Natural killer cell (primary cell): ENCODE results near the gene NOX4. TPM values are rescaled to one million over a fixed set of nuclear protein-coding genes. Genes with fewer than 3 reads are reported as not detected.
"Not testable (repeated sequence)": the region's sequence is repeated elsewhere in the genome, so short reads cannot be mapped to it uniquely, and the experiment has no call there.

Experiments used
- ATAC-seq, 3 donors: fragments of 150-1000 bp in 2 of 3; fragments of 200-7000 bp in 1 of 3; cut with Tn5 transposase; 1 replicate in 1 of 3; 2 replicates in 2 of 3; pipeline ENCODE4 v1.10.0; 2021; ENCODE audit warnings: mild to moderate bottlenecking in 2 of 3, moderate library complexity in 2 of 3
- DNase-seq, 2 donors: peaks; one replicate each; pipeline versions ENCODE4 v3.0.0 to v3.0.0-alpha.2; 2013 to 2021; ENCODE audit warnings: mixed read lengths in 1 of 2
- H3K27ac ChIP-seq: one replicate; pipeline ENCODE4 v1.5.1; 2013; ENCODE audit warnings: mild to moderate bottlenecking, low read length
- H3K27me3 ChIP-seq: one replicate; pipeline ENCODE4 v1.6.1; 2013; ENCODE audit warnings: low read length; ENCODE audit not compliant: control insufficient read depth, insufficient read depth
- H3K36me3 ChIP-seq: one replicate; pipeline ENCODE4 v1.6.1; 2013; ENCODE audit warnings: low read length; ENCODE audit not compliant: control insufficient read depth, insufficient read depth
- H3K4me1 ChIP-seq: one replicate; pipeline ENCODE4 v1.6.1; 2013; ENCODE audit warnings: low read length; ENCODE audit not compliant: control insufficient read depth, insufficient read depth
- H3K4me3 ChIP-seq: one replicate; pipeline ENCODE4 v1.5.1; 2013; ENCODE audit warnings: low read length
- H3K9me3 ChIP-seq: one replicate; pipeline ENCODE4 v1.6.1; 2013; ENCODE audit warnings: low read length; ENCODE audit not compliant: control insufficient read depth, insufficient read depth
- H3K27ac Mint-ChIP-seq, 2 donors: one replicate each; pipeline ENCODE4 v1.8.0; 2022; ENCODE audit warnings: mild to moderate bottlenecking in 2 of 2, mixed read lengths in 2 of 2, moderate library complexity in 1 of 2
- H3K27me3 Mint-ChIP-seq, 2 donors: one replicate each; pipeline ENCODE4 v1.8.0; 2022; ENCODE audit warnings: low read depth in 2 of 2, mixed read lengths in 2 of 2
- H3K36me3 Mint-ChIP-seq: one replicate; pipeline ENCODE4 v1.8.0; 2022; ENCODE audit warnings: mixed read lengths
- H3K4me1 Mint-ChIP-seq, 2 donors: one replicate each; pipeline ENCODE4 v1.8.0; 2022; ENCODE audit warnings: mixed read lengths in 2 of 2
- H3K4me3 Mint-ChIP-seq: one replicate; pipeline ENCODE4 v1.8.0; 2022; ENCODE audit warnings: mild to moderate bottlenecking, moderate library complexity, mixed read lengths
- H3K9me3 Mint-ChIP-seq, 2 donors: one replicate each; pipeline ENCODE4 v1.8.0; 2022; ENCODE audit warnings: mixed read lengths in 2 of 2
- CTCF ChIP-seq: fragments of 200-600 bp; IDR thresholded peaks from one replicate; pipeline ENCODE4 v1.8.0; 2022; ENCODE audit warnings: antibody characterized with exemption
- WGBS: methylation state at CpG from one replicate; pipeline ENCODE4 v1.1.7; 2013; ENCODE audit warnings: missing lambda C conversion rate; ENCODE audit not compliant: insufficient coverage; 5-methylcytosine and 5-hydroxymethylcytosine counted together
- intact Hi-C: fragments of 100-400 bp; cut with micrococcal nuclease; formaldehyde crosslinking; loops from one replicate; pipeline ENCODE4 v1.14.2; 2022
- total RNA-seq, 4 donors: library from RNA; stranded (reverse); fragments of 120-200 nt in 1 of 4; gene quantifications; one replicate each; pipeline versions ENCODE4 v1.2.3 to v1.2.4, GENCODE V29; 2013 to 2022

NOX4 gene
- total RNA-seq, 3 donors from 2014 or later (not counting 1 experiment from before 2014, with no cell fraction given) = not detected

- no peak for TF ChIP-seq CTCF
- H3K27ac Mint-ChIP-seq = no peak overlapping the region
- WGBS = 83% methylated on average over 5 of the region's 5 CpGs
- H3K27me3 Mint-ChIP-seq = no peaks in the 10 kb centered on the region
- no peaks in the 10 kb centered on the region for H3K4me1 Mint-ChIP-seq
- H3K36me3 Mint-ChIP-seq = no peaks in the 10 kb centered on the region
- H3K9me3 Mint-ChIP-seq = peaks cover 2 to 7% of the 10 kb centered on the region in 2 donors
- Histone ChIP-seq H3K4me1 (no peaks in the 10 kb centered on the region), H3K9me3 (no peaks in the 10 kb centered on the region), H3K27ac (no peak overlapping the region), H3K4me3 (no peak overlapping the region), H3K36me3 (no peaks in the 10 kb centered on the region), H3K27me3 (no peaks in the 10 kb centered on the region)
- H3K4me3 Mint-ChIP-seq = no peak overlapping the region
- DNase-seq = no peak
- no peak for ATAC-seq
- intact Hi-C loops = no loop called here
Observed at GRCh38 chr11:89346601-89347000, 144.6 kb downstream of the NOX4 start.

DNA sequence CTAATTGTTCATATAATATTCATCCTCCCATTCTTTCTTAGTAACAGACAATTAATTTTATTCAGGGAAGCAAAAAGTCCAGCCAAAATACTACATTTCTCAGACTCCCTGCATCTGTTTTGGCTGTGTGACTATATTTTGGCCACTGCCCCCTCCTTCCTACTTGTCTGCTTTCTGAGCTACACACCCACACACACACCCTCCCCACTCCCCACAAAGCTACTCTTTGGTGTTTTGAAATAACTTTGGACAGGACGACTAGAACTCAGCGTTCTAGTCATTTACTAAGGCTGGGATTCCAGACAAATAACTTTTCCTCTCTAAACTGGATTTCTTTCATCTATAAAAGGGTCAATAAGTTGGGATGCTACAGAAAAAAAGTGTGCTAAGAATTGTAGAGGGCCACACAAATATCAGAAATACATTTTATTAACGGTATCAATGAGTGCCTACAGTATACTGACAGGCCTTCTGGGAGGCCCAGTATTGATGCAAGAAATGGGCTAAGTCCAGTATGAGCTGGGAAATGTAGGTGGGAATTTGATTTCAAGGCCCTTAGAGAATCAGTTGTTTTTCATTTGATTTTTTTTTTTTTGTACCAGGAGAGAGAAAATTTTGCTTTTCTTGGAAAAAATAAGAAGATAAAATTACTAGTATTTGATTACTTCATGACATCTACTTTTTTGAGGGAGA is 148.1 kb downstream of the NOX4 start:
- H3K27me3 ChIP-seq, H3K27me3 Mint-ChIP-seq, H3K36me3 ChIP-seq, DNase-seq, H3K9me3 Mint-ChIP-seq, H3K4me1 Mint-ChIP-seq, ATAC-seq, H3K4me3 Mint-ChIP-seq, H3K27ac Mint-ChIP-seq, H3K4me3 ChIP-seq, H3K4me1 ChIP-seq, intact Hi-C loops, H3K36me3 Mint-ChIP-seq, H3K27ac ChIP-seq, H3K9me3 ChIP-seq: not testable (repeated sequence)
- 82% methylated on average over 1 of the region's 3 CpGs for WGBS

GRCh38 chr11:89340450-89340849 is 150.7 kb downstream of the NOX4 start:
- ATAC-seq, H3K9me3 ChIP-seq, DNase-seq, H3K36me3 Mint-ChIP-seq, intact Hi-C loops, H3K4me3 ChIP-seq, H3K4me1 Mint-ChIP-seq, H3K9me3 Mint-ChIP-seq, H3K36me3 ChIP-seq, H3K27ac ChIP-seq, H3K27me3 Mint-ChIP-seq, H3K27ac Mint-ChIP-seq, H3K4me3 Mint-ChIP-seq, H3K4me1 ChIP-seq, H3K27me3 ChIP-seq: not testable (repeated sequence)

GRCh38 chr11:89338073-89338472 is 153.1 kb downstream of the NOX4 start:
- H3K27me3 Mint-ChIP-seq, ATAC-seq, intact Hi-C loops, H3K4me1 ChIP-seq, H3K9me3 Mint-ChIP-seq, H3K4me3 Mint-ChIP-seq, DNase-seq, H3K27me3 ChIP-seq, H3K9me3 ChIP-seq, H3K36me3 Mint-ChIP-seq, H3K27ac ChIP-seq, H3K4me1 Mint-ChIP-seq, H3K36me3 ChIP-seq, H3K27ac Mint-ChIP-seq, H3K4me3 ChIP-seq: not testable (repeated sequence)
- WGBS = no CpG with 5 or more reads among the region's 2 CpGs

- H3K27me3 ChIP-seq, H3K4me1 Mint-ChIP-seq, ATAC-seq, H3K4me1 ChIP-seq, DNase-seq, H3K27me3 Mint-ChIP-seq, H3K4me3 ChIP-seq, intact Hi-C loops, H3K27ac ChIP-seq, H3K36me3 ChIP-seq, H3K36me3 Mint-ChIP-seq, H3K27ac Mint-ChIP-seq, H3K9me3 ChIP-seq, H3K4me3 Mint-ChIP-seq, H3K9me3 Mint-ChIP-seq: not testable (repeated sequence)
- WGBS = 81% methylated on average over 2 of the region's 4 CpGs
Observed at GRCh38 chr11:89337100-89337650, 154.0 kb downstream of the NOX4 start.

- H3K9me3 Mint-ChIP-seq, DNase-seq, ATAC-seq, H3K9me3 ChIP-seq, H3K4me1 ChIP-seq, H3K36me3 Mint-ChIP-seq, H3K4me1 Mint-ChIP-seq, H3K27me3 ChIP-seq, H3K4me3 ChIP-seq, H3K27me3 Mint-ChIP-seq, H3K4me3 Mint-ChIP-seq, H3K36me3 ChIP-seq, H3K27ac Mint-ChIP-seq, intact Hi-C loops, H3K27ac ChIP-seq: not testable (repeated sequence)
- 70% methylated on average over 1 of the region's 1 CpG for WGBS
Observed at GRCh38 chr11:89333704-89334103, 157.5 kb downstream of the NOX4 start.

DNA sequence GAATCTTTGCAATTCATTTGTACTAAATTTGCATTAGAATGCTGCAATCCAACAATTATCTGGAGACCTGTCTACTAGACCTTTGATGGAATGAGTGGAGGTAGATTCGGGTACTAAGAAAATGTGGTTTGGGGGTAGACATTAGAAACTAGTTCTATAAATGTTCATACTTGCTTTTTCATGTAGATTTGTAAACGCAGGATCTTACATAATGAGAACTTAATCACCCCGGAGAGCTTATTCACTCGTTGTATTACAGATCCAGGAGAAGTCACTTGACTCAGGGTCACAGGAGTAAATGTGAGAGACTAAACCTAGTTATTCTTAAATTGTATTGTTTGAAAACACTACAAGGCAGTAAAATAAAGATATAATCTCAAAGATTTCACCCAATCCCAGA is 159.2 kb downstream of the NOX4 start:
- H3K27me3 Mint-ChIP-seq, H3K27ac Mint-ChIP-seq, H3K4me1 ChIP-seq, ATAC-seq, intact Hi-C loops, H3K4me1 Mint-ChIP-seq, DNase-seq, H3K4me3 Mint-ChIP-seq, H3K36me3 Mint-ChIP-seq, H3K4me3 ChIP-seq, H3K27me3 ChIP-seq, H3K9me3 Mint-ChIP-seq, H3K9me3 ChIP-seq, H3K36me3 ChIP-seq, H3K27ac ChIP-seq: not testable (repeated sequence)
- 75% methylated on average over 4 of the region's 4 CpGs for WGBS
